Tibial nerve (tissue), 3 donors: ENCODE results near the gene LLGL2.

Experiments
- POLR2A ChIP-seq, 2 donors: fragments of 450-650 bp; IDR thresholded peaks; one replicate each; pipeline ENCODE4 v1.6.1; 2017; ENCODE audit warnings: antibody characterized with exemption in 2 of 2, mild to moderate bottlenecking in 2 of 2, moderate library complexity in 2 of 2
- TF ChIP-seq, protein P1 (sequence below), 5 experiments: fragments of 200-600 bp in 3 of 5; fragments of 450-650 bp in 2 of 5; sonication (generic) in 3 of 5; IDR thresholded peaks; one replicate each; pipeline ENCODE4 v1.5.1; 2016 to 2019; ENCODE audit warnings: antibody characterized with exemption in 5 of 5, mild to moderate bottlenecking in 3 of 5, moderate library complexity in 2 of 5

- no peak for TF ChIP-seq POLR2A (IDR thresholded peaks at IDR 0.05)
- TF ChIP-seq, protein P1, sequence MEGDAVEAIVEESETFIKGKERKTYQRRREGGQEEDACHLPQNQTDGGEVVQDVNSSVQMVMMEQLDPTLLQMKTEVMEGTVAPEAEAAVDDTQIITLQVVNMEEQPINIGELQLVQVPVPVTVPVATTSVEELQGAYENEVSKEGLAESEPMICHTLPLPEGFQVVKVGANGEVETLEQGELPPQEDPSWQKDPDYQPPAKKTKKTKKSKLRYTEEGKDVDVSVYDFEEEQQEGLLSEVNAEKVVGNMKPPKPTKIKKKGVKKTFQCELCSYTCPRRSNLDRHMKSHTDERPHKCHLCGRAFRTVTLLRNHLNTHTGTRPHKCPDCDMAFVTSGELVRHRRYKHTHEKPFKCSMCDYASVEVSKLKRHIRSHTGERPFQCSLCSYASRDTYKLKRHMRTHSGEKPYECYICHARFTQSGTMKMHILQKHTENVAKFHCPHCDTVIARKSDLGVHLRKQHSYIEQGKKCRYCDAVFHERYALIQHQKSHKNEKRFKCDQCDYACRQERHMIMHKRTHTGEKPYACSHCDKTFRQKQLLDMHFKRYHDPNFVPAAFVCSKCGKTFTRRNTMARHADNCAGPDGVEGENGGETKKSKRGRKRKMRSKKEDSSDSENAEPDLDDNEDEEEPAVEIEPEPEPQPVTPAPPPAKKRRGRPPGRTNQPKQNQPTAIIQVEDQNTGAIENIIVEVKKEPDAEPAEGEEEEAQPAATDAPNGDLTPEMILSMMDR (IDR thresholded peaks at IDR 0.05) = no peak
Measured at GRCh38 chr17:75584849-75585175, 59.3 kb downstream of the LLGL2 start.
